ENCODE data around the gene DNAAF1.

The DNAAF1 gene

GRCh38 chr16:84181144-84181915, 36.2 kb downstream of the DNAAF1 start:
- Histone ChIP-seq H3K27ac (ENCODE audit: extremely low read depth, low read depth, low read length) (no peak overlapping the region), H3K36me3 (ENCODE audit: control insufficient read depth in 2 of 2, insufficient read depth in 1 of 2, low read length in 2 of 2) (peaks cover 0 to 73% of the 10 kb centered on the region in 2 experiments; a peak in 2 of 3 replicates), H3K9me3 (ENCODE audit: control insufficient read depth, insufficient read depth, low read depth, low read length) (no peaks in the 10 kb centered on the region), H3K4me1 (ENCODE audit: control insufficient read depth, insufficient read depth, low read length) (peaks cover 9% of the 10 kb centered on the region), H3K4me3 (ENCODE audit: low read depth, low read length) (no peak overlapping the region)
- TF ChIP-seq KLF17 (tag by site-specific recombination; IDR thresholded peaks at IDR 0.05), result no peak
- no peak for TF ChIP-seq ZNF488 (tag by site-specific recombination; IDR thresholded peaks at IDR 0.05)
- no peak for TF ChIP-seq ZNF501 (tag by site-specific recombination; IDR thresholded peaks at IDR 0.05)
- TF ChIP-seq ZNF148 (tag by site-specific recombination; IDR thresholded peaks at IDR 0.05; ENCODE audit: borderline replicate concordance), result no peak
- CTCF ChIA-PET, result interaction anchor here (0.6 to 0.9 kb wide), 2 partner anchors 97 to 159 kb away, joined by 3 to 6 read pairs; no protein-coding TSS in a partner anchor
- POLR2A ChIA-PET, result interaction anchor here (0.6 kb wide), 1 partner anchor 36 kb away, joined by 3 read pairs; the partner anchor contains the start of genes DNAAF1 and HSDL1

GRCh38 chr16:84182104-84182503, 37.0 kb downstream of the DNAAF1 start:
- Histone ChIP-seq H3K4me3 (ENCODE audit: low read depth, low read length) (no peak overlapping the region), H3K36me3 (ENCODE audit: control insufficient read depth in 2 of 2, insufficient read depth in 1 of 2, low read length in 2 of 2) (peaks cover 0 to 73% of the 10 kb centered on the region in 2 experiments; a peak in 2 of 3 replicates), H3K27ac (ENCODE audit: extremely low read depth, low read depth, low read length) (no peak overlapping the region), H3K9me3 (ENCODE audit: control insufficient read depth, insufficient read depth, low read depth, low read length) (no peaks in the 10 kb centered on the region), H3K4me1 (ENCODE audit: control insufficient read depth, insufficient read depth, low read length) (peaks cover 5% of the 10 kb centered on the region)
- no peak for TF ChIP-seq REST (tag by site-specific recombination; IDR thresholded peaks at IDR 0.05)
- no peak for TF ChIP-seq ZSCAN23 (tag by site-specific recombination; IDR thresholded peaks at IDR 0.05)
- TF ChIP-seq RBAK (tag by site-specific recombination; IDR thresholded peaks at IDR 0.05), result no peak
- TF ChIP-seq KLF16 (tag by site-specific recombination; IDR thresholded peaks at IDR 0.05), result no peak
- no peak for TF ChIP-seq KLF7 (tag by site-specific recombination; IDR thresholded peaks at IDR 0.05; ENCODE audit: borderline replicate concordance)
- ChIA-PET POLR2A (no interaction called here), CTCF (interaction anchor here (0.5 to 0.9 kb wide), 5 partner anchors 69 to 351 kb away, joined by 3 to 6 read pairs (median 4); no protein-coding TSS in a partner anchor)
